HepG2 (cell line): Measurements from ENCODE around the gene IQCN. TPM values are rescaled to one million over a fixed set of nuclear protein-coding genes. Genes with fewer than 3 reads are reported as not detected.

Source experiments
- CREB3 ChIP-seq: sonication (generic); formaldehyde crosslinking; IDR thresholded peaks from 2 replicates; pipeline ENCODE4 v1.5.0; 2020; ENCODE audit warnings: missing genetic modification reagents
- HCFC1 ChIP-seq: fragments of 150-350 bp; IDR thresholded peaks from 2 replicates; pipeline ENCODE4 v1.6.1; 2014; ENCODE audit warnings: low read depth, low read length
- HOXA5 ChIP-seq: sonication (generic); formaldehyde crosslinking; IDR thresholded peaks from 2 replicates; pipeline ENCODE4 v1.4.0; 2020; ENCODE audit warnings: missing genetic modification reagents
- KDM2A ChIP-seq: sonication (generic); formaldehyde crosslinking; IDR thresholded peaks from 2 replicates; pipeline ENCODE4 v1.4.0; 2020; ENCODE audit warnings: low read depth, missing genetic modification reagents, borderline replicate concordance
- MIER3 ChIP-seq: IDR thresholded peaks from 2 replicates; pipeline ENCODE4 v1.6.1; 2016; ENCODE audit warnings: missing compliant biosample characterization, borderline replicate concordance
- RCOR2 ChIP-seq: IDR thresholded peaks from 2 replicates; pipeline ENCODE4 v1.6.1; 2016; ENCODE audit warnings: missing biosample characterization, missing genetic modification reagents
- TBX2 ChIP-seq: sonication (generic); formaldehyde crosslinking; IDR thresholded peaks from 2 replicates; pipeline ENCODE4 v1.5.0; 2020; ENCODE audit warnings: missing genetic modification reagents, mild to moderate bottlenecking, borderline replicate concordance
- TCF7 ChIP-seq: sonication (generic); IDR thresholded peaks from 2 replicates; pipeline ENCODE4 v1.6.1; 2016; ENCODE audit warnings: antibody characterized with exemption, low read depth
- U2AF1 ChIP-seq: fragments of 200-400 bp; formaldehyde crosslinking; optimal IDR thresholded peaks from 2 replicates; pipeline ENCODE3; 2017; ENCODE audit warnings: mild to moderate bottlenecking, low read depth, low read length
- ZBTB26 ChIP-seq: IDR thresholded peaks from 2 replicates; pipeline ENCODE4 v1.6.1; 2016; ENCODE audit warnings: missing compliant biosample characterization, missing genetic modification reagents, borderline replicate concordance
- ZBTB3 ChIP-seq: sonication (generic); formaldehyde crosslinking; IDR thresholded peaks from 2 replicates; pipeline ENCODE4 v1.4.0; 2020; ENCODE audit warnings: low read depth, mild to moderate bottlenecking, moderate library complexity, missing genetic modification reagents, borderline replicate concordance
- ZNF274 ChIP-seq: sonication (generic); formaldehyde crosslinking; IDR thresholded peaks from 2 replicates; pipeline ENCODE4 v1.5.1; 2020; ENCODE audit warnings: mild to moderate bottlenecking, missing genetic modification reagents
- ZNF30 ChIP-seq: sonication (generic); formaldehyde crosslinking; IDR thresholded peaks from 2 replicates; pipeline ENCODE4 v1.5.0; 2020; ENCODE audit warnings: mild to moderate bottlenecking, missing genetic modification reagents
- ZNF317 ChIP-seq: sonication (generic); formaldehyde crosslinking; IDR thresholded peaks from 2 replicates; pipeline ENCODE4 v1.5.0; 2020; ENCODE audit warnings: mild to moderate bottlenecking, missing genetic modification reagents
- ZNF383 ChIP-seq: sonication (generic); formaldehyde crosslinking; IDR thresholded peaks from 2 replicates; pipeline ENCODE4 v1.4.0; 2020; ENCODE audit warnings: missing genetic modification reagents, mild to moderate bottlenecking, borderline replicate concordance
- ZNF484 ChIP-seq: sonication (generic); formaldehyde crosslinking; IDR thresholded peaks from 2 replicates; pipeline ENCODE4 v1.5.1; 2020; ENCODE audit warnings: mild to moderate bottlenecking, low read depth, missing genetic modification reagents, borderline replicate concordance
- ZNF766 ChIP-seq: sonication (generic); formaldehyde crosslinking; IDR thresholded peaks from 2 replicates; pipeline ENCODE4 v1.5.0; 2020; ENCODE audit warnings: missing genetic modification reagents, borderline replicate concordance
- ZNF841 ChIP-seq: sonication (generic); formaldehyde crosslinking; IDR thresholded peaks from 2 replicates; pipeline ENCODE4 v1.8.1; 2023; ENCODE audit warnings: missing genetic modification reagents, borderline replicate concordance
- ZNF891 ChIP-seq: sonication (generic); formaldehyde crosslinking; IDR thresholded peaks from 2 replicates; pipeline ENCODE4 v1.5.0; 2020; ENCODE audit warnings: mild to moderate bottlenecking, missing genetic modification reagents
- ZSCAN20 ChIP-seq: sonication (generic); formaldehyde crosslinking; IDR thresholded peaks from 2 replicates; pipeline ENCODE4 v1.4.0; 2020; ENCODE audit warnings: missing genetic modification reagents, mild to moderate bottlenecking, borderline replicate concordance
- polyA plus RNA-seq, 8 experiments: library from polyadenylated mRNA; depleted of rRNA in 3 of 8; stranded (reverse) in 7 of 8; unstranded in 1 of 8; fragments of >200 nt; fragmentation: Illumina TruSeq in 4 of 8; extraction: Trizol in 4 of 8; gene quantifications; 2 replicates each; pipeline versions ENCODE4 v1.2.1 to v1.2.3, GENCODE V29; 2011 to 2016; ENCODE audit warnings: low read depth in 4 of 8, missing spikeins in 1 of 8, mixed read lengths in 1 of 8; ENCODE audit not compliant: insufficient read depth in 1 of 8
- total RNA-seq, 5 experiments: library from RNA; depleted of rRNA; stranded (reverse); fragments of >200 nt; fragmentation: Illumina TruSeq; extraction: Trizol; gene quantifications; 2 replicates each; pipeline ENCODE4 v1.2.3, GENCODE V29; 2016; ENCODE audit warnings: low read depth in 1 of 5
- TF ChIP-seq, protein P1 (sequence below): IDR thresholded peaks from 2 replicates; pipeline ENCODE4 v1.6.1; 2016; ENCODE audit warnings: low read depth, control low read depth
- TF ChIP-seq, protein P2 (sequence below): sonication (generic); formaldehyde crosslinking; IDR thresholded peaks from 2 replicates; pipeline ENCODE4 v1.5.1; 2020; ENCODE audit warnings: missing genetic modification reagents, mild to moderate bottlenecking, borderline replicate concordance

The IQCN gene
- total and polyA plus RNA-seq, 2 of the 13 experiments (the other 11 are each of a cell fraction or from before 2014, with no cell fraction given), result 0.04 to 0.18 TPM

- TF ChIP-seq ZNF383 (CRISPR knock-in tag), result 0 out of 2 replicates have a peak, but pooled peaks have one; percentile 35
- TF ChIP-seq ZNF766 (CRISPR knock-in tag), result no peak
- TF ChIP-seq ZBTB26 (CRISPR knock-in tag), result no peak
- no peak for TF ChIP-seq HOXA5 (CRISPR knock-in tag)
- no peak for TF ChIP-seq CREB3 (CRISPR knock-in tag)
- peak; percentile 72; the same call in 1 of the 2 replicates for TF ChIP-seq KDM2A (CRISPR knock-in tag)
- TF ChIP-seq ZNF274 (CRISPR knock-in tag), result no peak
- TF ChIP-seq RCOR2, result peak; percentile 41; the same call in 1 of the 2 replicates
- TF ChIP-seq HCFC1, result no peak
- TF ChIP-seq ZNF317, result no peak
- TF ChIP-seq ZNF484 (CRISPR knock-in tag), result no peak
- TF ChIP-seq U2AF1, result no peak
- no peak for TF ChIP-seq ZNF841
- TF ChIP-seq, protein P1, sequence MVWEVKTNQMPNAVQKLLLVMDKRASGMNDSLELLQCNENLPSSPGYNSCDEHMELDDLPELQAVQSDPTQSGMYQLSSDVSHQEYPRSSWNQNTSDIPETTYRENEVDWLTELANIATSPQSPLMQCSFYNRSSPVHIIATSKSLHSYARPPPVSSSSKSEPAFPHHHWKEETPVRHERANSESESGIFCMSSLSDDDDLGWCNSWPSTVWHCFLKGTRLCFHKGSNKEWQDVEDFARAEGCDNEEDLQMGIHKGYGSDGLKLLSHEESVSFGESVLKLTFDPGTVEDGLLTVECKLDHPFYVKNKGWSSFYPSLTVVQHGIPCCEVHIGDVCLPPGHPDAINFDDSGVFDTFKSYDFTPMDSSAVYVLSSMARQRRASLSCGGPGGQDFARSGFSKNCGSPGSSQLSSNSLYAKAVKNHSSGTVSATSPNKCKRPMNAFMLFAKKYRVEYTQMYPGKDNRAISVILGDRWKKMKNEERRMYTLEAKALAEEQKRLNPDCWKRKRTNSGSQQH, result no peak
- no peak for TF ChIP-seq ZNF30 (CRISPR knock-in tag)
- TF ChIP-seq, protein P2, sequence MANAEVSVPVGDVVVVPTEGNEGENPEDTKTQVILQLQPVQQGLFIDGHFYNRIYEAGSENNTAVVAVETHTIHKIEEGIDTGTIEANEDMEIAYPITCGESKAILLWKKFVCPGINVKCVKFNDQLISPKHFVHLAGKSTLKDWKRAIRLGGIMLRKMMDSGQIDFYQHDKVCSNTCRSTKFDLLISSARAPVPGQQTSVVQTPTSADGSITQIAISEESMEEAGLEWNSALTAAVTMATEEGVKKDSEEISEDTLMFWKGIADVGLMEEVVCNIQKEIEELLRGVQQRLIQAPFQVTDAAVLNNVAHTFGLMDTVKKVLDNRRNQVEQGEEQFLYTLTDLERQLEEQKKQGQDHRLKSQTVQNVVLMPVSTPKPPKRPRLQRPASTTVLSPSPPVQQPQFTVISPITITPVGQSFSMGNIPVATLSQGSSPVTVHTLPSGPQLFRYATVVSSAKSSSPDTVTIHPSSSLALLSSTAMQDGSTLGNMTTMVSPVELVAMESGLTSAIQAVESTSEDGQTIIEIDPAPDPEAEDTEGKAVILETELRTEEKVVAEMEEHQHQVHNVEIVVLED (CRISPR knock-in tag), result no peak
- TF ChIP-seq ZBTB3, result peak; percentile 69; the same call in 1 of the 2 replicates
- TF ChIP-seq TBX2, result peak; percentile 36; the same call in 1 of the 2 replicates
- peak; percentile 76; the same call in 1 of the 2 replicates for TF ChIP-seq ZSCAN20
- no peak for TF ChIP-seq TCF7
- TF ChIP-seq ZNF891, result peak; percentile 78
- no peak for TF ChIP-seq MIER3 (CRISPR knock-in tag)
Measured at GRCh38 chr19:18291590-18292461, 17.6 kb upstream of the IQCN start (continued).
